Peyer's patch (tissue), 4 donors: Measurements from ENCODE around the gene PLEKHM2.

ENCODE experiments used
- POLR2A ChIP-seq, 2 donors: fragments of 450-650 bp; IDR thresholded peaks; one replicate each; pipeline ENCODE4 v1.5.1; 2017; ENCODE audit warnings: antibody characterized with exemption in 2 of 2, mild to moderate bottlenecking in 2 of 2, moderate library complexity in 2 of 2
- TF ChIP-seq, protein P1 (sequence below), 6 experiments: fragments of 450-650 bp in 4 of 6; fragments of 200-600 bp in 2 of 6; sonication (generic) in 1 of 6; IDR thresholded peaks; one replicate each; pipeline ENCODE4 v1.5.1; 2017 to 2019; ENCODE audit warnings: antibody characterized with exemption in 6 of 6, mild to moderate bottlenecking in 3 of 6, moderate library complexity in 1 of 6

DNA sequence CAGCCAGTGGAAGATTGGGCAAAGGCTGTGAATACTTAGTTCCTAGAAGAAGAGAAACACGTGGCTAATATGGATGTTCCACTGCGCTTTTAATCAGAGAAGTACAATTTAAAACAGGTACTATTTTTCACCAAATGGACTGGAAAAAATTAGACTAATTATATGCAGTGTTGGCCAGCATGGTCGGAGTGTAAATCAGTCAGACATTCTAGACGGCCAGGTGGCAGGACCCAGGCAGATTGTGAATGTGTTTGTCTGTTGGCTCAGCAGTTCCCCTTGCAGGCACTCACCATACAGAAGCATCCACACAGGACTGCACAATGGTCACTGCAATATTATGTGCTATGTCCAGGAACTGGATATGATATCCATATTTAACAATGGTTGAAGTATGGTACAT lies 28.0 kb downstream of the PLEKHM2 start:
- TF ChIP-seq, protein P1, sequence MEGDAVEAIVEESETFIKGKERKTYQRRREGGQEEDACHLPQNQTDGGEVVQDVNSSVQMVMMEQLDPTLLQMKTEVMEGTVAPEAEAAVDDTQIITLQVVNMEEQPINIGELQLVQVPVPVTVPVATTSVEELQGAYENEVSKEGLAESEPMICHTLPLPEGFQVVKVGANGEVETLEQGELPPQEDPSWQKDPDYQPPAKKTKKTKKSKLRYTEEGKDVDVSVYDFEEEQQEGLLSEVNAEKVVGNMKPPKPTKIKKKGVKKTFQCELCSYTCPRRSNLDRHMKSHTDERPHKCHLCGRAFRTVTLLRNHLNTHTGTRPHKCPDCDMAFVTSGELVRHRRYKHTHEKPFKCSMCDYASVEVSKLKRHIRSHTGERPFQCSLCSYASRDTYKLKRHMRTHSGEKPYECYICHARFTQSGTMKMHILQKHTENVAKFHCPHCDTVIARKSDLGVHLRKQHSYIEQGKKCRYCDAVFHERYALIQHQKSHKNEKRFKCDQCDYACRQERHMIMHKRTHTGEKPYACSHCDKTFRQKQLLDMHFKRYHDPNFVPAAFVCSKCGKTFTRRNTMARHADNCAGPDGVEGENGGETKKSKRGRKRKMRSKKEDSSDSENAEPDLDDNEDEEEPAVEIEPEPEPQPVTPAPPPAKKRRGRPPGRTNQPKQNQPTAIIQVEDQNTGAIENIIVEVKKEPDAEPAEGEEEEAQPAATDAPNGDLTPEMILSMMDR (IDR thresholded peaks at IDR 0.05): no peak
- TF ChIP-seq POLR2A (IDR thresholded peaks at IDR 0.05): no peak
